ENCODE results near the gene CERS4.
A peak's percentile ranks its signal among the peaks of the same experiment; 100 is the strongest.
"Not testable (repeated sequence)": the region's sequence is repeated elsewhere in the genome, so short reads cannot be mapped to it uniquely, and the experiment has no call there.

CERS4 gene

DNA sequence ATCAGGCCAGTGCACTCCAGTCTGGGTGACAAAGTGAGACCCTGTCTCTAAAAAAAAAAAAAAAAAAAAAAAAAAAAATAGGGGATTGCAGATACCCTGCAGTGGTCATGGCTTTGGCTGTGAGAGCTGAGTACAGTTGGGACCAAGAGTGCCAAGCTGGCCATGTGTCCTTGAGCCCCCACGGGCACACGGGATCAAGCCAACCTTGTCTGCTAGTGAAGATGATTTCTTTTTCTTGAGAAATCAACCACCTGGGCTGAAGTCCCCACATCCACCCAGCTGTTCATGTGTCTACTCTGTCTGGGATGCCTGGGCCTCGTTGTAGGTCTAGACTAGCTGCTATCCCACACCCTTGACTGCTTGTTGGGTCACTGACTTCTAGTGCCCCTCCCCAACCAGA is 34.0 kb downstream of the CERS4 start:
- DNase-seq (ENCODE audit: low read depth) = no peak

DNA sequence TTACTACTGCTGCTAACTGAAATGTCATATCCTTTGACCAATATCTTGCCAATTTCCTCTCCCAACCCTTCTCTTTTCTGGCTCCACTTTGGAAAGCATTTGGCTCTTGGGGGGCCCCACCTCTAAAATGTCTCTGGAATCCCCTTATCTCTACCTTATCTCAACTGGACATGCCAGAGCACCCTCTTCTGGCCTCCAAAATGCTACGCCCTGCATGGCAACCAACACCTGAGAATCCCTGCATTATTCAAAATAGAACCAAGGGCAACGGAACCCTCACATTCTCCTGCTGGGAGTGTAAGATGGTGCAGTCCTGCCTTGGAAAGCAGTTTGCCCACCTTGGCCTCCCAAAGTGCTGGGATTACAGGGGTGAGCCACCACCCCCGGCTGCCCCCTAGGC is 35.3 kb downstream of the CERS4 start:
- DNase-seq (ENCODE audit: low read depth) = no peak

DNA sequence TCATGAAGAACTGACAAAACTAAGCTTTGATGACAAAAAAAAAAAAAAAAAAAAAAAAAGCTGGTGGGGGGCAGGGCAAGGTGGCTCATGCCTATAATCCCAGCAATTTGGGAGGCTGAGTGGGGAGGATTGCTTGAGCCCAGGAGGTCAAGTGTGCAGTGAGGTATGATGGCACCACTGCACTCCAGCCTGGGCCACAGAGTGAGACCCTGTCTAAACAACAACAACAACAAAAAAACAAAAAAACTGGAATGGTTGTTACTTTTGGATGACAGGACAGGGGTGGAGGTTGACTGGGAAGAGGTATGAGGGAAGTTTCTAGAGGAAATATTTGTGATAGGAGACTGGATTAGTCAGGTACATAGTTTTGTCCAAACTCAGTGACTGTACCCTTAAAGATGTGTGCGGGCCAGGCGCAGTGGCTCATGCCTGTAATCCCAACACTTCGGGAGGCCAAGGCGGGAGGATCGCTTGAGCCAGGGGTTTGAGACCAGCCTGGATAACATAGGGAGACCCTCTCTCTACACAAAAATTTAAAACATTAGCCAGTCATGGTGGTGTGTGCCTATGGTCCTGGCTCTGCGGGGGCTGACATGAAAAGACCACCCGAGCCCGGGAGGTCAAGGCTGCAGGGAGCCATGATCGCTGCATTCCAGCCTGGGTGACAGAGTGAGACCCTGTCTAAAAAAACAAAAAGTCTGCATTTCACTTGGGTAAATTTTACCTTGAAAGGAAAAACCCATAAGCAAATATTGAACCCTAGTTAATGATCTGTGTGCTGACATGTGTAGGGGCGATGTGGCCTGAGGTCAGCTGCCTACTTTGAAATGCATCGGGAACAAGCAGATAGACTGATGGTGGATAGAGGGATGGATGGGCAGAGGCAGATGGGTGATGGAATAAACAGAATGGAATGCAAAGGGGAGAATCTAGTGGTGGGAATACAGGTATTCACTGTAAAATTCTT is 37.0 kb downstream of the CERS4 start:
- no peak for DNase-seq (ENCODE audit: low read depth)

DNA sequence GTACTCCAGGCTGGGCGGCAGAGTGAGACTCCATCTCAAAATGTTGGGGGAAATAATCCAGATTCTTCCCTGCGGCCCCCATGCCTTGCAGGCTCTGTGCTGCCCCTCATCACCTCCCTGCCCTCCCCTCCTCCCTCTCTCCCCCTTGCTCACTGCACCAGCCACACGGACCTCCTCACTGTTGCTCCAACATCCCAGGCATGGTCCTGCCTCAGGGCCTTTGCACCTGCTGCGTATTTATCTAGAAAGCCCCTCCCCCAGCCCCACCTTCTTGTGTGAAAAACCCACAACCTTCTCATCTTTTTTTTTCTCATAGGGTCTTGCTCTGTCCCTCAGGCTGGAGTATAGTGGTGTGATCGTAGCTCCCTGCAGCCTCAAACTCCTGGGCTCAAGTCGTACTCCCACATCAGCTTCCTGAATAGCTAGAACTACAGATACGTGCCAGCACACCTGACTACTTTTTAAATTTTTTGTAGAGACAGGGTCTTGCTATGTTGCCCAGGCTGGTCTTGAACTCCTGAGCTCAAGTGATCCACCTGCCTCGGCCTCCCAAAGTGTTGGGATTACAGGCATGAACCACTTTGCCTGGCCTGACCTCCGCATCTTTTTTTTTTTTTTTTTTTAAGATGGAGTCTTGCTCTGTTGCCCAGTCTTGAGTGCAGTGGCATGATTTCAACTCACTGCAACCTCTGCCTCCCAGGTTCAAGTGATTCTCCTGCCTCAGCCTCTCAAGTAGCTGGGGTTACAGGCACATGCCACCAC is 38.1 kb downstream of the CERS4 start:
- DNase-seq (ENCODE audit: low read depth) = not testable (repeated sequence)

DNA sequence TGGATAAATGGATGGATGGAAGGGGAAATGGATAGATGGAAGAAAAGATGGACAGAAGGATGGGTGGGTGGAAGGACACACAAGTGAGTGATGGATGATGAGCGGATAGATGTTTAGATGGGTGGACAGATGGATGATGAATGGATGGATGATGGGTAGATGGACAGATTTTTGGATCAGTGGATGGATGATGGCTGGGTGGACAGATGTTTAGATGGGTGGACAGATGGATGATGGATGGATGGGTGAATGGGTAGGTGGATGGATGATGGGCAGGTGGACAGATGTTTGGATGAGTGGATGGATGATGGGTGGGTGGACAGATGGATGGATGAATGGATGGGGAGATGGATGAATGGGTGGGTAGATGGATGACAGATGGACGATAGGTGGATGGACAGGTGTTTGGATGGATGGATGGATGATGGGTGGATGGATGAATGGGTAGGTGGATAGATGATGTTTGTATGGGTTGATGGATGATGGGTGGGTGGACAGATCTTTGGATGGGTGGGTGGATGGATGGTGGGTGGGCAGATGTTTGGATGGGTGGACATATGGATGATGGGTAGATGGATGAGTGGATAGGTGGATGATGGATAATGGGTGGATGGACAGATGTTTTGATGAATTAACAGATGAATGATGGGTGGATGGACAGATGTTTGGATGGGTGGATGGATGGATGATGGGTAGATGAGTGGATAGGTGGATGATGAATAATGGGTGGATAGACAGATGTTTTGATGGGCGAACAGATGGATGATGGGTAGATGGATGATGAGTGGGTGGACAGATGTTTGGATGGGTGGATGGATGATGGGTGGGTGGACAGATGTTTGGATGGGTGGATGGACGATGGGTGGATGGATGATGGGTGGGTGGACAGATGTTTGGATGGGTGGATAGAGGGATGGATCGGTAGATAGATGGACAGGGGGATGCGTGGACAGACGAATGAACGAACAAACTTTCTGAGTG is 39.5 kb downstream of the CERS4 start:
- no peak for DNase-seq (ENCODE audit: low read depth)

DNA sequence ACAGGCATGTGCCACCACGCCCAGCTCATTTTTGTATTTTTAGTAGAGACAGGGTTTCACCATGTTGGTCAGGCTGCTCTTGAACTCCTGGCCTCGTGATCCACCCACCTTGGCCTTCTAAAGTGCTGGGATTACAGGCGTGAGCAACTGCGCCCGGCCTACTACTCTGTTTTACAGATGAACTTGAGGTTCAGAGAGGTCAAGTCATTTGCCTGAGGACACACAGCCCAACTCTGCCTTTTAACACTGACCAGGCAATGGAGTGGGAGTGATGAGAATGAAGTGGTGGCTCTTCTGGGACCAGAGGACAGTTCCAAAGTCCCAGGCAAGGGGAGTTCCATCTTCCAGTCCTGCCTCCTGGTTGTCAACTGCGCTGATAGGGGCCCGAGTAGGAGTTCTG is 41.4 kb downstream of the CERS4 start:
- no peak for DNase-seq (ENCODE audit: low read depth)

DNA sequence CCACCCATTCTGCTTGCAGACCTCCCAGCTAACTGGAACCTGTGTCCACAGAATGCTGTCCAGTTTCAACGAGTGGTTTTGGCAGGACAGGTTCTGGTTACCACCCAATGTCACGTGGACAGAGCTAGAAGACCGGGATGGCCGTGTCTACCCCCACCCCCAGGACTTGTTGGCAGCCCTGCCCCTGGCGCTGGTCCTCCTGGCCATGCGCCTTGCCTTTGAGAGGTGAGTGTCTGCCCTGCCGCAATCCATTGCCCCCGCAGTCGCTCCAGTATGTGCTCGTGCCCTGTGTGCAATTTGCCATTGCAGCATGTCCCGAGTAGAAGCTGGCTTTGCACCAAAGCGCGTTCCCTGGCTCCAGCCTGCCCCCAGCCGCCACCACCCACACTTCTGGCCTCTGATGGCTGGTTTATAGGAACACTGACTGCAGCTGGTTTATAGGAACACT is 41.9 kb downstream of the CERS4 start:
- no peak for DNase-seq (ENCODE audit: low read depth)

DNA sequence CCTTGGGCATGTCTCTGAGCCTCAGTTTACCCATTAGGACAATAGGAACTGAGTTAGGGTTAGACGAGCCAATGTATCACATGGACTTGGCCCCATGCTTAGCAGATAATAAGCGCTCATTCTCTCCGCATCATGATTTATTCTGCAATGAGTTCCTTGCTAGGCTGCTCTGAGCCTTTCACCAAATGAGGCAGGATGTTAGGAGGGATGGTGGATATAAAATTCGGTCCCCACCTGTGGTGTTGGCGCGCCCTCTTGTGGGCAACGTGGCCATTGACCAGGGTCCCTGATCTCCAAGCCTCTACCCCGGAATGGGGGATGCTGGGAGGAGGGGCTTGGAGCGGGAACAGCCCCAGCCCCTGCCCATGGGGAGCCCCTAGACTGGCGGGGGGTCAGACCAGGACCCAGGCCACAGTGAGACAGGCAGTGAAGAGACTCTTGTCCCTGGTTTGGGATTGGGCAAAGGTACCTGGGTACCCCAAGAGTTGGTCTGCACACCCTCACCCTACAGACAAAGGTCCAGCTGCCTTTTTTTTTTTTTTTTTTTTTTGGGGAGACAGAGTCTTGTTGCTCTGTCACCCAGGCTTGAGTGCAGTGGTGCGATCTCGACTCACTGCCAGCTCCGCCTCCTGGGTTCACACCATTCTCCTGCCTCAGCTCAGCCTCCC is 43.9 kb downstream of the CERS4 start:
- DNase-seq (ENCODE audit: low read depth) = peak; percentile 74

DNA sequence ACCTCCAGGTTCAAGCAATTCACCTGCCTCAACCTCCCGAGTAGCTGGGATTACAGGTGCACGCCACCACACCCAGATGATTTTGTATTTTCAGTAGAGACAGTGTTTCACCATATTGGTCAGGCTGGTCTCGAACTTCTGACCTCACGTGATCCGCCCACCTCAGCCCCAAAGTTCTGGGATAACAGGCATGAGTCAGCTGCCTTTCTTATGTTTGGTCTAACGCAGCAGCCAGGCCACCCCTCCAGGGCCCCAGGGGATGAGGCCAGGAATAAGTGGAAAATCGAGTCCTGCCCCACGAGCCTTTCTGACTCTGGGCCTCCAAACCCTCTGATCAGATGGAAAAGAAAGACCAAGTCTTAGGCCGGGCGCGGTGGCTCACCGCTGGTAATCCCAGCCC is 44.5 kb downstream of the CERS4 start:
- no peak for DNase-seq (ENCODE audit: low read depth)

DNA sequence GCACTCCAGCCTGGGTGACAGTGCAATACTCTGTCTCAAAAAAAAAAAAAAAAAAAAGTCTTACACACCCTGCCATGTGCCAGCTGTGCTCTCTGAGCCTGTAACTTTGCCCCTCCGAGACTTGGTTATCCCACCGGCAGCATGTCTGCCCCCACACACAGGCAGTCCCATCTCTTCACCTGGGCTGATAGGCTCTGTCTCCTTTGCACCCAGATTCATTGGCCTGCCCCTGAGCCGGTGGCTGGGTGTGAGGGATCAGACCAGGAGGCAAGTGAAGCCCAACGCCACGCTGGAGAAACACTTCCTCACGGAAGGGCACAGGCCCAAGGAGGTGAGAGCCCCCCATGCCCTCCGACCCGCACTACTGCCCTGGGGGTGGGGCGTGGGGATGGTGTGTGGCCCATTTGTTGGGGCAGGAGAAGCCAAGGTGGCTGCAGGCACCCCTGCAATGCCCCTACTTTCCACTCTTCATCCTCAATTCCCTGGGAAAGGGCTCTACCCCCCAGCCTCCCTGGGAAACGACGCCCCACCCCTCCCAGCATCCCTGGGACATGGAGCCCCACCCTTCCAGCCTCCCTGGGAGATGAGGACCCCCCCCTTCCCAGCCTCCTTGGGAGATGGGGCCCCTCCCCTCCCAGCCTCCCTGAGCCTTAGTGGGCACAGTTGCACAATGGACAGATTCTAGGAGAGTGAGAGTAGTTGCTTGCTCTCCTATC is 45.3 kb downstream of the CERS4 start:
- no peak for DNase-seq (ENCODE audit: low read depth)

DNA sequence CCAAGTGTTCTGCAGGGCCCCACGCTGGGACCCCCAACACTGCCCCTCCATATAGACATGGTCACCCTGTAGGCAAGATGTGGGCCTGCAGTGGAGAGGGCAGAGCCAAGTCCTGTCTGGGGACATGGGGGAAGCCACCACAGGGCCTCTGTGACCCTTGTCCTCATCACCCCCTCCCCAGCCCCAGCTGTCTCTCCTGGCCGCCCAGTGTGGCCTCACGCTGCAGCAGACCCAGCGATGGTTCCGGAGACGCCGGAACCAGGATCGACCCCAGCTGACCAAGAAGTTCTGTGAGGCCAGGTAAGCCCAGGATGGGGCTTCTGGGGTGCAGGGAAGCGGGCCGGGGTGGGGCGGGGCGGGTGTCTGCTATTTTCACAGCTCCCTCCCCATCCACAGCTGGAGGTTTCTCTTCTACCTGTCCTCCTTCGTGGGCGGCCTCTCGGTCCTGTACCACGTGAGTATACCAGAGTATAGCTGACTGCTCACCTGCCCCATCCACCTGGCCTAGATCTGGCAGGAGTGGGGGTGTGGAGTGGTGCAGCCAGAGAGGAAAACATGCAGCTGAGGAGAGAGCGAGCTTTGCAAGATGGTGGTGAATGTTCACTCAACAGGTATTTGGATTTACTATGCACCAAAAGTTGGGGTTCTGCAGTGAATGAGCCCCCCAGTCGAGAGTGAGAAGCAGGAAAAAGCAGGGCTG is 46.4 kb downstream of the CERS4 start:
- no peak for DNase-seq (ENCODE audit: low read depth)

DNA sequence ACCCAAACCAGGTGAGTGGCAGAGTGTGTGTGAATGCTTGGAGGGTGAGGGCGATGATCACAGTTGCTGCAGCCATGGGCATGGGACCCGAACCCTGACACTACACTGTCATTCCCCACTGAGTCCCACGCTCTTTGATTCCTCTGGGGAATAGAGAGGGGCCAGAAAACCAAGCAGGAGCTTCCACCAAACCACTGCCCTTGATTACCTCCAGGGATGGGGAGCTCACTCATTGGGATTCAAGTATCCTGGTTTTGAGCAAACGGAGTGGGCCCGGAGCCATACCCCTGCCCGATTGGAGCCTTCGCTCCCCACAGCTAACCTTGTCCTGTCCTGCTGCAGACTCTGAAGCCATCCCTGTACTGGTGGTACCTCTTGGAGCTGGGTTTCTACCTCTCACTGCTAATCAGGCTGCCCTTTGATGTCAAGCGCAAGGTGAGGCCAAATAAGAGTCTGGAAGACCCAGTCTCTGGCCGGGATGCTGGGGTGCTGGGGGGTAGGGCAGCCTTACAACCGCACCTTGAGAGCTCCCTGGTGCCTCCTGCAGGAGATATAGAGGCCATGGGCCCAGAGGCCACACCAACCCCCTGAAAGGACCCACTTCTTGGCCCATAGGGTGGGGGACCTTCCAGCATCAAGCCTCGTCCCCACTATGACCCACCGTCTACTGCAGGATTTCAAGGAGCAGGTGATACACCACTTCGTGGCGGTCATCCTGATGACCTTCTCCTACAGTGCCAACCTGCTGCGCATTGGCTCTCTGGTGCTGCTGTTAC is 47.3 kb downstream of the CERS4 start:
- no peak for DNase-seq (ENCODE audit: low read depth)

DNA sequence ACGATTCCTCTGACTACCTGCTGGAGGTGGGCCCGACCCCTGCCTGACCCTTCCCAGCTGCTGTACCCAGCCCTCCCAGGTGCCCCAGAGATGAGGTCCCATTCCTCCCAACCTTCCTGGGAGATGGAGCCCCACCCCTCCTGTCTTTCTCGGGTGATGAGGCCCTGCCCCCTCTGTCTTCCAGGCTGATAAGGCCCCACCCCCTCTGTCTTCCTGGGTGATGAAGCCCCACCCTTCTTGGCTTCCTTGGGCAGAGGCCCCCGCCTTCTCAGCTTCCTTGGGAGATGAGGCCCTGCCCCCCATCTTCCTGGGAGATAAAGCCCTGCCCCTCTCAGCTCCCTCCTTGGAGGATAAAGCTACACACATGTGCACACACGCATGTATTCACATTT is 47.9 kb downstream of the CERS4 start:
- DNase-seq (ENCODE audit: low read depth) = no peak

DNA sequence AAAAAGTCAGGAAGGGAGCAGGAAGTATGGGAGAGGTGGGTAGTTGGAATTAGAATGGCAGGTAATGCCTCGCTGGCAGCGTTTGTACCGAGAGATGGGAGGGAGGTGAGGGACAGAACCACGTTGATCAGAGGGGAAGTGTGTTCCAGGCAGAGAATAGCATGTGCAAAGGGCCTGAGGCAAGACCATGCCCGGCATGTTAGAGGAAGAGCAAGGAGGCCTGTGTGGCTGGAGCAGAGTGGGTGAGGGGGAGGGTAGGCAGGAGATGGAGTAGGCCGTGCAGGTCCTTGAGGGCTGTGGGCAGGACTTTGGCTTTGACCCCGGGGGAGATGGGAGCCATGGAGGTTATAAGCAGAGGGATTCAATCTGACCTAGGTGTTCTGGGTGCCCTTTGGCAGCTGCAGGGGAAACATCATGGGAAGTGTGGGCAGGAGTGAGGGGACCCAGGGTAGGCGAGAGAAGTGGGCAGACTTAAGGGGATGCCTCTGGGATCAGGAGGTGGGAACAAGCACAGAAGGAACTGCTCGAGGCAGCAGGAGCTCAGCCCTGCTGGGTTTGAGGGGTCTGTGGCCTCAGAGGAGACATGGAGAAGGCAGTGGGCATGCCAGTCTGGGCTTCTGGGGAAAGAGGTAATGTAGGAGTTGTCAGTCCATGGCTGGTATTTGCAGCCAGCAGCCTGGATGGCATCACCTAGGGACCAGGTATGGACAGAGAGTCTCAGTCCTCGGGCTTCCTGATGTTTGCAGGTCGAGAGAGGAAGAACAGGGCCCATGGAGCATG is 50.2 kb downstream of the CERS4 start:
- no peak for DNase-seq (ENCODE audit: low read depth)

DNA sequence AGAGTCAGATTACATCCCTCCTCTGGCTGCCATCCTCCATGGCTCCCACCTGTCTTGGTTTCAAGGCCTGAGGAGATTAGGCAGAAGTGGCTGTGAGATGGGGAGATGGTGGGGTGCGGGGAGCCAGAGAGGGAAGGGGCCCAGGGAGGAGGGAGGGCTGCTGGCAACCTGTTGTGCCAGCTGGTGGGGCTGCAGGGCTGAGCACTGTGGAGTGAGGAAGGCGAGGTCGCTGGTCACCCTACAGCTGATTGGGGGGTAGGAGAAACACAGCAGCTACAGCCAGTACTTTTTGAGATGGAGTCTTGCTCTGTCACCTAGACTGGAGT is 50.7 kb downstream of the CERS4 start:
- DNase-seq (ENCODE audit: low read depth) = no peak

DNA sequence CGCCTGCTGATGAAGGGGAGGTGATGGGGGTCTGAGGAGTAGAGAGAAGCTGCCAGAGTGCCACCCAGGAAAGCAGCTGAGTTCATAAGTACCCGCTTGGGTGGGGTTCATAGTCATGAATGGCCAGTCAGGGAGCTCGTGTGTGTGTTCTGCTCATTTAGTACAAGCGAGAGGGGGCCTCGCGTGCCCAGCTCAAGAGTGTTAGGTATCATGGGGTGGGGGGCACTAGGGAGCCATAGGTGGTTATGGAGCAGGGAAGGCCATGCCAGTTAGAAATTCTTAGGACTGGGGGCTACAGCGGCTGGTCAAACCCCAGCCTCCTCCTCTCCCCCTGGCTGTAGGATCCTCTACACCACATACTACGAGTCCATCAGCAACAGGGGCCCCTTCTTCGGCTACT is 52.2 kb downstream of the CERS4 start:
- DNase-seq (ENCODE audit: low read depth) = no peak

DNA sequence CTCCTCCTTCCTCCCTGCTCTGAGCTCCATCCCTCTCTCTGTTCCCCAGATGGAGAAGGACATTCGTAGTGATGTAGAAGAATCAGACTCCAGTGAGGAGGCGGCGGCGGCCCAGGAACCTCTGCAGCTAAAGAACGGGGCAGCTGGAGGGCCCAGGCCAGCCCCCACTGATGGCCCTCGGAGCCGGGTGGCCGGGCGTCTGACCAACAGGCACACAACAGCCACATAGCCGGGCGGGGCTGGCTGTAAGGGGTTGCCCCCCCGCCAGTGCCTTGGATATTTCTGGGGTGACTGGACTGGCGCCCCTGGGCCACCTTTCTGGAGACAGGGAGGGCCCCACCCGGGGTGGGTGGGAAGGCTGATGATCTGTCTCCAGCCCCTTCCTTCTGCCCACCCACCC is 52.7 kb downstream of the CERS4 start:
- DNase-seq (ENCODE audit: low read depth) = no peak

DNA sequence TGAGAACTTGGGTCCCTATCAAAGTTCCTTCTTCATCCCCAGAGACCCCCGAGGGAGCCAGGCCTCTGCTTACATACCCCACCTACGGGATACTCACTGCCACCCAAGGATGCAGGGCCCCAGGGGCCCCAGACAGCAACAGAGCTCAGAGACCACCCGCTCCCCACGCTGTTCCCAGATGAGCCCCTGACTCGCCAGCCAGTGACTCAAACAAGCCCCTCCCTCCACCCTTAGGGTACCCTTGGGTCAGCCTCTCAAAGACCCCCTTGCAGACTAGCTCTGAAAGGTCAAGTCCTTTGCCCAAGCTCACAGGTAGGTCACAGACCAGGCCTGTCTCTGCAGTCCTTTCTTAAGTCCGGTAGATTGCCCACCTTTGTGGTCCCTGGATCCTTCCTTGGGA is 53.3 kb downstream of the CERS4 start:
- DNase-seq (ENCODE audit: low read depth) = no peak

DNA sequence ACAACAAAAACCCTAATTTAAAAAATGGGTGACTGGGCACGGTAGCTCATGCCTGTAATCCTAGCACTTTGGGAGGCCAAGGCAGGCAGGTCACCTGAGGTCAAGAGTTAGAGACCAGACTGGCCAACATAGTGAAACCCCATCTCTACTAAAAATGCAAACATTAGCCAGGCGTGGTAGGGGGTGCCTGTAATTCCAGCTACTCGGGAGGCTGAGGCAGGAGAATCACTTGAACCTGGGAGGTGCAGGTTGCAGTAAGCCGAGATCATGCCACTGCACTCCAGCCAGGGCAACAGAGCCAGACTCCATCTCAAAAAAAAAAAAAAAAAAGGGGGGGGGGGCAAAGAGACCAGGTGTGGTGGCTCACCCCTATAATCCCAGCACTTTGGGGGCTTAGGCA is 55.1 kb downstream of the CERS4 start:
- DNase-seq (ENCODE audit: low read depth) = not testable (repeated sequence)

All from stimulated activated CD8-positive, alpha-beta memory T cell treated with anti-CD3 and anti-CD28 coated beads, Interleukin-12 subunit alpha, Interleukin-12 subunit beta, amount 100 ng/mL, for 1 hour (primary cell).